WTC11 (cell line): ENCODE measurements around the gene NUP88. TPM values are rescaled to one million over a fixed set of nuclear protein-coding genes. Genes with fewer than 3 reads are reported as not detected.

Experiments used
- ATAC-seq: fragments of 200-7000 bp; cut with Tn5 transposase; 2 replicates; pipeline ENCODE4 v1.10.0; 2021; ENCODE audit warnings: mild to moderate bottlenecking, moderate library complexity
- Bru-seq: library from RNA; stranded (reverse); fragments of 400-500 nt; gene quantifications from one replicate; lab custom pipeline; 2021; lab: Mats Ljungman, UMichigan
- CTCF ChIA-PET: fragments of 300-600 bp; sonication (Branson Sonifier 250); formaldehyde crosslinking; loops from one replicate; lab custom pipeline; 2021; ENCODE audit warnings: antibody characterized with exemption; lab: Charles Lee
- POLR2A ChIA-PET: fragments of 350-600 bp; sonication (Branson Sonifier 250); formaldehyde crosslinking; loops from one replicate; lab custom pipeline; 2021; ENCODE audit warnings: antibody characterized with exemption; lab: Charles Lee
- DNase-seq: peaks from one replicate; pipeline ENCODE4 v3.0.0; 2021; ENCODE audit warnings: low spot score
- H3K27ac Mint-ChIP-seq: 2 replicates; pipeline ENCODE4 v1.8.0; 2021; ENCODE audit warnings: mixed read lengths
- H3K27me3 Mint-ChIP-seq: 2 replicates; pipeline ENCODE4 v1.8.0; 2021; ENCODE audit warnings: low read depth, mild to moderate bottlenecking, moderate library complexity, mixed read lengths
- H3K36me3 Mint-ChIP-seq: 2 replicates; pipeline ENCODE4 v1.8.0; 2021; ENCODE audit warnings: mixed read lengths
- H3K4me1 Mint-ChIP-seq: 2 replicates; pipeline ENCODE4 v1.8.0; 2022; ENCODE audit warnings: mixed read lengths
- H3K4me3 Mint-ChIP-seq: 2 replicates; pipeline ENCODE4 v1.8.0; 2021; ENCODE audit warnings: mild to moderate bottlenecking, moderate library complexity, mixed read lengths
- H3K9me3 Mint-ChIP-seq: 2 replicates; pipeline ENCODE4 v1.8.0; 2021; ENCODE audit warnings: mixed read lengths
- AR ChIP-seq: fragments of 250-450 bp; sonication (Bioruptor Pico); IDR thresholded peaks from 2 replicates; pipeline ENCODE4 v1.9.0; 2021; ENCODE audit warnings: mild to moderate bottlenecking
- ATF1 ChIP-seq: sonication (generic); formaldehyde crosslinking; IDR thresholded peaks from 2 replicates; pipeline ENCODE4 v1.8.1; 2023; ENCODE audit warnings: mild to moderate bottlenecking, moderate library complexity, missing genetic modification reagents
- ATF3 ChIP-seq: sonication (generic); formaldehyde crosslinking; conservative IDR thresholded peaks from 2 replicates; pipeline ENCODE4 v1.8.1; 2022; ENCODE audit warnings: mild to moderate bottlenecking, missing genetic modification reagents
- CREM ChIP-seq: sonication (generic); formaldehyde crosslinking; IDR thresholded peaks from 2 replicates; pipeline ENCODE4 v1.8.1; 2022; ENCODE audit warnings: mild to moderate bottlenecking, missing genetic modification reagents, moderate library complexity
- ELF4 ChIP-seq: sonication (generic); formaldehyde crosslinking; IDR thresholded peaks from 2 replicates; pipeline ENCODE4 v1.8.1; 2022; ENCODE audit warnings: low read depth, mild to moderate bottlenecking, moderate library complexity, missing genetic modification reagents
- ETV6 ChIP-seq: sonication (generic); formaldehyde crosslinking; IDR thresholded peaks from 2 replicates; pipeline ENCODE4 v1.8.1; 2022; ENCODE audit warnings: mild to moderate bottlenecking, missing genetic modification reagents
- FOXK1 ChIP-seq: sonication (generic); formaldehyde crosslinking; IDR thresholded peaks from 2 replicates; pipeline ENCODE4 v1.8.0; 2022; ENCODE audit warnings: mild to moderate bottlenecking, moderate library complexity, missing genetic modification reagents
- FOXP1 ChIP-seq: sonication (generic); formaldehyde crosslinking; IDR thresholded peaks from 2 replicates; pipeline ENCODE4 v1.8.0; 2022; ENCODE audit warnings: missing genetic modification reagents, mild to moderate bottlenecking, moderate library complexity, borderline replicate concordance
- FOXP4 ChIP-seq: sonication (generic); formaldehyde crosslinking; IDR thresholded peaks from 2 replicates; pipeline ENCODE4 v1.8.0; 2022; ENCODE audit warnings: mild to moderate bottlenecking, missing genetic modification reagents
- GRHL2 ChIP-seq: fragments of 250-450 bp; sonication (Bioruptor Pico); IDR thresholded peaks from 2 replicates; pipeline ENCODE4 v1.8.0; 2022; ENCODE audit warnings: mild to moderate bottlenecking, moderate library complexity; ENCODE audit not compliant: insufficient replicate concordance, severe bottlenecking
- HMGXB4 ChIP-seq: sonication (generic); formaldehyde crosslinking; IDR thresholded peaks from 2 replicates; pipeline ENCODE4 v1.8.1; 2023; ENCODE audit warnings: mild to moderate bottlenecking, moderate library complexity, missing genetic modification reagents
- MYBL2 ChIP-seq: sonication (generic); formaldehyde crosslinking; IDR thresholded peaks from 2 replicates; pipeline ENCODE4 v1.8.1; 2023; ENCODE audit warnings: mild to moderate bottlenecking, moderate library complexity, missing genetic modification reagents
- NR2C2 ChIP-seq: sonication (generic); formaldehyde crosslinking; IDR thresholded peaks from 2 replicates; pipeline ENCODE4 v1.8.0; 2022; ENCODE audit warnings: mild to moderate bottlenecking, missing genetic modification reagents
- OVOL2 ChIP-seq: fragments of 250-450 bp; sonication (Bioruptor Pico); IDR thresholded peaks from 2 replicates; pipeline ENCODE4 v1.9.0; 2021; ENCODE audit warnings: mild to moderate bottlenecking, borderline replicate concordance
- PRRX2 ChIP-seq: fragments of 250-450 bp; sonication (Bioruptor Pico); IDR thresholded peaks from 2 replicates; pipeline ENCODE4 v1.8.0; 2021; ENCODE audit warnings: mild to moderate bottlenecking
- SP1 ChIP-seq: sonication (generic); formaldehyde crosslinking; conservative IDR thresholded peaks from 2 replicates; pipeline ENCODE4 v1.8.1; 2022; ENCODE audit warnings: missing genetic modification reagents
- STAT6 ChIP-seq: sonication (generic); formaldehyde crosslinking; conservative IDR thresholded peaks from 2 replicates; pipeline ENCODE4 v1.8.1; 2023; ENCODE audit warnings: mild to moderate bottlenecking, low read depth, missing genetic modification reagents, moderate library complexity
- TCF7 ChIP-seq: sonication (generic); formaldehyde crosslinking; IDR thresholded peaks from 2 replicates; pipeline ENCODE4 v1.8.0; 2022; ENCODE audit warnings: mild to moderate bottlenecking, low read depth, missing genetic modification reagents, moderate library complexity
- TEAD1 ChIP-seq: sonication (generic); formaldehyde crosslinking; IDR thresholded peaks from 2 replicates; pipeline ENCODE4 v1.8.0; 2022; ENCODE audit warnings: mild to moderate bottlenecking, missing genetic modification reagents
- ZNF232 ChIP-seq: sonication (generic); formaldehyde crosslinking; IDR thresholded peaks from 2 replicates; pipeline ENCODE4 v1.8.0; 2022; ENCODE audit warnings: mild to moderate bottlenecking, missing genetic modification reagents
- ZNF263 ChIP-seq: sonication (generic); formaldehyde crosslinking; IDR thresholded peaks from 2 replicates; pipeline ENCODE4 v1.8.1; 2022; ENCODE audit warnings: low read depth, mild to moderate bottlenecking, moderate library complexity, missing genetic modification reagents
- ZNF281 ChIP-seq: sonication (generic); formaldehyde crosslinking; IDR thresholded peaks from 2 replicates; pipeline ENCODE4 v1.8.0; 2023; ENCODE audit warnings: mild to moderate bottlenecking, missing genetic modification reagents
- ZNF423 ChIP-seq: fragments of 250-450 bp; sonication (Bioruptor Pico); IDR thresholded peaks from 2 replicates; pipeline ENCODE4 v2.1.2; 2022; ENCODE audit warnings: mild to moderate bottlenecking, moderate library complexity
- long read RNA-seq, 3 experiments: library from RNA in 1 of 3; library from capped mRNA in 1 of 3; library from polyadenylated mRNA in 1 of 3; unstranded in 2 of 3; stranded (forward) in 1 of 3; transcript quantifications; one replicate each; pipeline ENCODE4 v2.0.0, GENCODE V29; 2021
- total RNA-seq: library from RNA; stranded (reverse); gene quantifications from 3 replicates; pipeline ENCODE4 v1.2.3, GENCODE V29; 2021

The NUP88 gene
- total RNA-seq = 63.0 to 87.7 TPM (median 65.4 TPM) in 3 replicates
- Bru-seq, nascent RNA = percentile 83 among the genes with signal in this experiment
- long read RNA-seq, experiment 1, transcript NUP88-207 (17 exons, 2,916 nt) = major isoform, 243 of 302 reads
- long read RNA-seq, experiment 1, partial matches to known transcripts = 18 of 302 reads
- long read RNA-seq, experiment 1, other reads (novel, unspliced or antisense) = 38 of 302 reads
- long read RNA-seq, experiment 2, transcript NUP88-207 (17 exons, 2,916 nt) = major isoform, 18 of 64 reads
- long read RNA-seq, experiment 2, partial matches to known transcripts = 16 of 64 reads
- long read RNA-seq, experiment 2, other reads (novel, unspliced or antisense) = 28 of 64 reads
- long read RNA-seq, experiment 3, transcript NUP88-207 (17 exons, 2,916 nt) = major isoform, 48 of 66 reads
- long read RNA-seq, experiment 3, partial matches to known transcripts = 3 of 66 reads
- long read RNA-seq, experiment 3, other reads (novel, unspliced or antisense) = 14 of 66 reads

GRCh38 chr17:5419356-5419958 is at the start of gene NUP88:
Gene NUP88 (minus strand): TSS chr17:5419662. CDS start chr17:5419650, 12 bp downstream.
- Mint-ChIP-seq H3K27ac (peak within 1 kb of the TSS; percentile 99), H3K4me1 (peaks cover 11% of the 10 kb centered on the region), H3K36me3 (peaks cover 26% of the 10 kb centered on the region), H3K27me3 (no peaks in the 10 kb centered on the region), H3K9me3 (no peaks in the 10 kb centered on the region), H3K4me3 (peak within 1 kb of the TSS; percentile 100)
- POLR2A ChIA-PET = interaction anchor here (0.6 to 1.7 kb wide), 12 partner anchors 9 to 80 kb away, joined by 3 to 10 read pairs (median 3); partner anchors contain the start of genes C1QBP and DHX33
- DNase-seq (peak; percentile 97), ATAC-seq (peak; percentile 98)
- CTCF ChIA-PET = interaction anchor here (0.6 to 1.3 kb wide), 6 partner anchors 12 to 164 kb away, joined by 3 to 26 read pairs (median 4); partner anchors contain the start of genes C1QBP, DERL2, DHX33 and MIS12
- 0 out of 2 replicates have a peak, but pooled peaks have one; percentile 52 for TF ChIP-seq ZNF232
- no peak for TF ChIP-seq ETV6
- TF ChIP-seq STAT6 (CRISPR knock-in tag) = no peak
- no peak for TF ChIP-seq OVOL2 (CRISPR knock-in tag)
- no peak for TF ChIP-seq GRHL2 (CRISPR knock-in tag)
- no peak; the same call in 1 of the 2 replicates for TF ChIP-seq HMGXB4 (CRISPR knock-in tag)
- TF ChIP-seq PRRX2 (CRISPR knock-in tag) = no peak
- peak; percentile 63; the same call in 1 of the 2 replicates for TF ChIP-seq FOXK1 (CRISPR knock-in tag)
- TF ChIP-seq NR2C2 (CRISPR knock-in tag) = no peak
- TF ChIP-seq TCF7 (CRISPR knock-in tag) = no peak
- TF ChIP-seq SP1 = peak; percentile 58
- TF ChIP-seq ZNF423 (CRISPR knock-in tag) = no peak
- TF ChIP-seq FOXP4 (CRISPR knock-in tag) = peak; percentile 49; the same call in 1 of the 2 replicates
- TF ChIP-seq CREM = 0 out of 2 replicates have a peak, but pooled peaks have one; percentile 8
- TF ChIP-seq ATF1 = 0 out of 2 replicates have a peak, but pooled peaks have one; percentile 27
- no peak for TF ChIP-seq ZNF281 (CRISPR knock-in tag)
- TF ChIP-seq ELF4 (CRISPR knock-in tag) = no peak
- no peak for TF ChIP-seq ATF3 (CRISPR knock-in tag)
- peak; percentile 79; the same call in 1 of the 2 replicates for TF ChIP-seq FOXP1 (CRISPR knock-in tag)
- TF ChIP-seq MYBL2 (CRISPR knock-in tag) = peak; percentile 91
- TF ChIP-seq TEAD1 (CRISPR knock-in tag) = peak; percentile 65; the same call in 1 of the 2 replicates
- no peak for TF ChIP-seq ZNF263 (CRISPR knock-in tag)
- TF ChIP-seq AR = 0 out of 2 replicates have a peak, but pooled peaks have one; percentile 34
